ENCODE measurements around the gene CYP21A2. TPM values are rescaled to one million over a fixed set of nuclear protein-coding genes. Genes with fewer than 3 reads are reported as not detected.

CYP21A2 gene
- polyA plus RNA-seq, 1 donor (not counting 4 experiments of a cell fraction or from before 2014, with no cell fraction given), result 0.04 TPM

GRCh38 chr6:32058511-32058963 is 20.3 kb downstream of the CYP21A2 start:
- FAIRE-seq (no peak), DNase-seq (ENCODE audit: low read depth, low spot score) (no peak)
- TF ChIP-seq EZH2 (IDR thresholded peaks at IDR 0.05; ENCODE audit: low read length), result no peak
- TF ChIP-seq CTCF (optimal IDR thresholded peaks at IDR 0.05 in 1 of 3, IDR thresholded peaks at IDR 0.05 in 1 of 3, conservative IDR thresholded peaks at IDR 0.05 in 1 of 3; ENCODE audit: extremely low read depth in 1 of 3, insufficient read depth in 2 of 3, low read length in 3 of 3), result no peak
- Histone ChIP-seq H3K27me3 (ENCODE audit: control insufficient read depth, extremely low read depth, insufficient read depth, low read length) (peaks cover 3% of the 10 kb centered on the region), H3K9me1 (ENCODE audit: control insufficient read depth, extremely low read depth, insufficient read depth, low read length) (no peaks in the 10 kb centered on the region), H3K27ac (ENCODE audit: control insufficient read depth, insufficient read depth, low read length) (no peak overlapping the region), H3K79me2 (ENCODE audit: control insufficient read depth, insufficient read depth, low read length) (no peaks in the 10 kb centered on the region), H3K9ac (ENCODE audit: control insufficient read depth, extremely low read depth, insufficient read depth, low read length) (no peak overlapping the region), H2AFZ (ENCODE audit: control insufficient read depth, low read length) (no peak overlapping the region), H3K36me3 (ENCODE audit: control insufficient read depth in 2 of 2, extremely low read depth in 1 of 2, insufficient read depth in 2 of 2, low read length in 2 of 2) (no peaks in the 10 kb centered on the region), H3K4me3 (ENCODE audit: control insufficient read depth in 2 of 3, extremely low read depth in 1 of 3, insufficient read depth in 2 of 3, low read depth in 1 of 3, low read length in 3 of 3) (no peak overlapping the region), H3K9me3 (ENCODE audit: control insufficient read depth, low read depth, low read length) (no peaks in the 10 kb centered on the region), H3K4me1 (ENCODE audit: control insufficient read depth, extremely low read depth, insufficient read depth, low read length) (no peaks in the 10 kb centered on the region), H3K4me2 (ENCODE audit: control insufficient read depth, extremely low read depth, insufficient read depth, low read depth, low read length) (no peak overlapping the region), H4K20me1 (ENCODE audit: control insufficient read depth, extremely low read depth, insufficient read depth, low read length) (no peaks in the 10 kb centered on the region)
- dilution Hi-C loops (cut with MboI; ENCODE audit: extremely low pct_ligation_motif_present, low sequenced_read_pairs), result no loop called here

- Histone ChIP-seq H3K9me3 (ENCODE audit: control insufficient read depth, low read depth, low read length) (no peaks in the 10 kb centered on the region), H3K27me3 (ENCODE audit: control insufficient read depth, extremely low read depth, insufficient read depth, low read length) (peaks cover 3% of the 10 kb centered on the region), H3K4me3 (ENCODE audit: control insufficient read depth in 2 of 3, extremely low read depth in 1 of 3, insufficient read depth in 2 of 3, low read depth in 1 of 3, low read length in 3 of 3) (no peak overlapping the region), H4K20me1 (ENCODE audit: control insufficient read depth, extremely low read depth, insufficient read depth, low read length) (no peaks in the 10 kb centered on the region), H3K4me1 (ENCODE audit: control insufficient read depth, extremely low read depth, insufficient read depth, low read length) (no peaks in the 10 kb centered on the region), H3K79me2 (ENCODE audit: control insufficient read depth, insufficient read depth, low read length) (no peaks in the 10 kb centered on the region), H3K4me2 (ENCODE audit: control insufficient read depth, extremely low read depth, insufficient read depth, low read depth, low read length) (no peak overlapping the region), H3K27ac (ENCODE audit: control insufficient read depth, insufficient read depth, low read length) (no peak overlapping the region), H3K9ac (ENCODE audit: control insufficient read depth, extremely low read depth, insufficient read depth, low read length) (no peak overlapping the region), H3K36me3 (ENCODE audit: control insufficient read depth in 2 of 2, extremely low read depth in 1 of 2, insufficient read depth in 2 of 2, low read length in 2 of 2) (no peaks in the 10 kb centered on the region), H2AFZ (ENCODE audit: control insufficient read depth, low read length) (no peak overlapping the region), H3K9me1 (ENCODE audit: control insufficient read depth, extremely low read depth, insufficient read depth, low read length) (no peaks in the 10 kb centered on the region)
- DNase-seq (ENCODE audit: low read depth, low spot score) (no peak), FAIRE-seq (no peak)
- no peak for TF ChIP-seq CTCF (optimal IDR thresholded peaks at IDR 0.05 in 1 of 3, IDR thresholded peaks at IDR 0.05 in 1 of 3, conservative IDR thresholded peaks at IDR 0.05 in 1 of 3; ENCODE audit: extremely low read depth in 1 of 3, insufficient read depth in 2 of 3, low read length in 3 of 3)
- TF ChIP-seq EZH2 (IDR thresholded peaks at IDR 0.05; ENCODE audit: low read length), result no peak
- dilution Hi-C loops (cut with MboI; ENCODE audit: extremely low pct_ligation_motif_present, low sequenced_read_pairs), result no loop called here
These were observed 22.9 kb downstream of the CYP21A2 start for GRCh38 chr6:32060966-32061655.
